HL-60 (cell line): ENCODE measurements around the gene MVB12A.

Experiments
- DNase-seq, 2 experiments: peaks; one replicate each; pipeline ENCODE4 v3.0.0-alpha.2; 2010 to 2020; ENCODE audit warnings: low read depth in 1 of 2, low spot score in 1 of 2
- H3K27ac ChIP-seq: fragments of 250-450 bp; sonication (Bioruptor Pico); replicated peaks from 2 replicates; pipeline ENCODE4 v1.5.1; 2020; ENCODE audit warnings: mild to moderate bottlenecking, moderate library complexity
- H3K27me3 ChIP-seq: fragments of 250-450 bp; sonication (Bioruptor Pico); 2 replicates; pipeline ENCODE4 v1.5.1; 2021; ENCODE audit warnings: mild to moderate bottlenecking, moderate library complexity; ENCODE audit not compliant: insufficient read depth, poor library complexity, severe bottlenecking
- H3K4me3 ChIP-seq: replicated peaks from 2 replicates; pipeline ENCODE4 v1.5.1; 2011; ENCODE audit warnings: mild to moderate bottlenecking, control low read depth, low read length; ENCODE audit not compliant: insufficient read depth
- CTCF ChIP-seq: IDR thresholded peaks from one replicate; pipeline ENCODE4 v1.5.1; 2011; ENCODE audit warnings: low read length, control low read depth, inconsistent platforms; ENCODE audit not compliant: insufficient read depth
- GABPA ChIP-seq: IDR thresholded peaks from 2 replicates; pipeline ENCODE4 v1.6.1; 2012; ENCODE audit warnings: low read depth
- POLR2AphosphoS5 ChIP-seq: IDR thresholded peaks from 2 replicates; pipeline ENCODE4 v1.6.1; 2012; ENCODE audit warnings: low read depth
- SPI1 ChIP-seq: IDR thresholded peaks from 2 replicates; pipeline ENCODE4 v1.6.1; 2012; ENCODE audit warnings: low read depth, mild to moderate bottlenecking, borderline replicate concordance
- TF ChIP-seq, protein P1 (sequence below): IDR thresholded peaks from 2 replicates; pipeline ENCODE4 v1.6.1; 2012; ENCODE audit warnings: low read depth; ENCODE audit not compliant: insufficient replicate concordance

MVB12A gene

DNA sequence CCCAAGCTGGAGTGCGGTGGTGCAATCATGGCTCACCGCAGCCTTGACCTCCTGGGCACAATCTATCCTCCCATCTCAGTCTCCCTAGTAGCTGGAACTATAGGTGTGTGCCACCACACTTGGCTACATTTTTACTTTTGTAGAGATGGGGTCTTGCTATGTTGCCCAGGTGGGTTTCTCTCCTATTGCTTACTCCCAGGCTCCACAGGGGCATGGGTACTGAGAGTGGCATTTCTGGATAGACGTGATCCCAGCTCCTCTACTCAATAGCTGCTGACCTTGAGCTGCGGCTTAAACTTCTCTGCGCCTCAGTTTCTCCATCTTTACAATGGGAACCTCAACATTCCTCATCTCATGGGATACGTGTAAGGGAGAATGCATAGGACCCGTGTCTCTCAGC, 11.6 kb downstream of the MVB12A start:
- DNase-seq, result no peak
- TF ChIP-seq, protein P1, sequence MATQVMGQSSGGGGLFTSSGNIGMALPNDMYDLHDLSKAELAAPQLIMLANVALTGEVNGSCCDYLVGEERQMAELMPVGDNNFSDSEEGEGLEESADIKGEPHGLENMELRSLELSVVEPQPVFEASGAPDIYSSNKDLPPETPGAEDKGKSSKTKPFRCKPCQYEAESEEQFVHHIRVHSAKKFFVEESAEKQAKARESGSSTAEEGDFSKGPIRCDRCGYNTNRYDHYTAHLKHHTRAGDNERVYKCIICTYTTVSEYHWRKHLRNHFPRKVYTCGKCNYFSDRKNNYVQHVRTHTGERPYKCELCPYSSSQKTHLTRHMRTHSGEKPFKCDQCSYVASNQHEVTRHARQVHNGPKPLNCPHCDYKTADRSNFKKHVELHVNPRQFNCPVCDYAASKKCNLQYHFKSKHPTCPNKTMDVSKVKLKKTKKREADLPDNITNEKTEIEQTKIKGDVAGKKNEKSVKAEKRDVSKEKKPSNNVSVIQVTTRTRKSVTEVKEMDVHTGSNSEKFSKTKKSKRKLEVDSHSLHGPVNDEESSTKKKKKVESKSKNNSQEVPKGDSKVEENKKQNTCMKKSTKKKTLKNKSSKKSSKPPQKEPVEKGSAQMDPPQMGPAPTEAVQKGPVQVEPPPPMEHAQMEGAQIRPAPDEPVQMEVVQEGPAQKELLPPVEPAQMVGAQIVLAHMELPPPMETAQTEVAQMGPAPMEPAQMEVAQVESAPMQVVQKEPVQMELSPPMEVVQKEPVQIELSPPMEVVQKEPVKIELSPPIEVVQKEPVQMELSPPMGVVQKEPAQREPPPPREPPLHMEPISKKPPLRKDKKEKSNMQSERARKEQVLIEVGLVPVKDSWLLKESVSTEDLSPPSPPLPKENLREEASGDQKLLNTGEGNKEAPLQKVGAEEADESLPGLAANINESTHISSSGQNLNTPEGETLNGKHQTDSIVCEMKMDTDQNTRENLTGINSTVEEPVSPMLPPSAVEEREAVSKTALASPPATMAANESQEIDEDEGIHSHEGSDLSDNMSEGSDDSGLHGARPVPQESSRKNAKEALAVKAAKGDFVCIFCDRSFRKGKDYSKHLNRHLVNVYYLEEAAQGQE, result no peak
- TF ChIP-seq POLR2AphosphoS5 (no peak), CTCF (no peak), SPI1 (no peak), GABPA (no peak)
- Histone ChIP-seq H3K27me3 (no peaks in the 10 kb centered on the region), H3K27ac (no peak overlapping the region), H3K4me3 (no peak overlapping the region)

DNA sequence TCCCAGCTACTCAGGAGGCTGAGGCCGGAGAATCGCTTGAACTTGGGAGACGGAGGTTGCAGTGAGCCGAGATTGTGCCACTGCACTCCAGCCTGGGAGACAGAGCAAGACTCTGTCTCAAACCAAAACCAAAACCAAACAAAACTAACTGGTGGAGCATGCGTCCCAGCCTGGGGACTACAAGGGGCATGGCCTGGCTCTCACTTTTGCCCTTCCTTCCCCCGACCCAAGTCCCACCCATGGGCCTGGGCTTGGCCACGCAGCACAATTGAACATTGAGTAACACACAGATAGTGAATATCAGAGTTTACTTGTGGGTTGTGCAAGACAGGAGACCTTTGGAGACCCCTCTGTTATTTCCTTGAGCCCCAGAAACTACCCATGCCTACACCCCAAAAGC, 15.4 kb downstream of the MVB12A start:
- no peak for DNase-seq
- no peak overlapping the region for H3K4me3 ChIP-seq
- TF ChIP-seq GABPA, result no peak
- no peak for TF ChIP-seq SPI1
- TF ChIP-seq CTCF, result no peak
- TF ChIP-seq, protein P1, result no peak
- no peak for TF ChIP-seq POLR2AphosphoS5
- no peak overlapping the region for H3K27ac ChIP-seq
- H3K27me3 ChIP-seq, result no peaks in the 10 kb centered on the region

DNA sequence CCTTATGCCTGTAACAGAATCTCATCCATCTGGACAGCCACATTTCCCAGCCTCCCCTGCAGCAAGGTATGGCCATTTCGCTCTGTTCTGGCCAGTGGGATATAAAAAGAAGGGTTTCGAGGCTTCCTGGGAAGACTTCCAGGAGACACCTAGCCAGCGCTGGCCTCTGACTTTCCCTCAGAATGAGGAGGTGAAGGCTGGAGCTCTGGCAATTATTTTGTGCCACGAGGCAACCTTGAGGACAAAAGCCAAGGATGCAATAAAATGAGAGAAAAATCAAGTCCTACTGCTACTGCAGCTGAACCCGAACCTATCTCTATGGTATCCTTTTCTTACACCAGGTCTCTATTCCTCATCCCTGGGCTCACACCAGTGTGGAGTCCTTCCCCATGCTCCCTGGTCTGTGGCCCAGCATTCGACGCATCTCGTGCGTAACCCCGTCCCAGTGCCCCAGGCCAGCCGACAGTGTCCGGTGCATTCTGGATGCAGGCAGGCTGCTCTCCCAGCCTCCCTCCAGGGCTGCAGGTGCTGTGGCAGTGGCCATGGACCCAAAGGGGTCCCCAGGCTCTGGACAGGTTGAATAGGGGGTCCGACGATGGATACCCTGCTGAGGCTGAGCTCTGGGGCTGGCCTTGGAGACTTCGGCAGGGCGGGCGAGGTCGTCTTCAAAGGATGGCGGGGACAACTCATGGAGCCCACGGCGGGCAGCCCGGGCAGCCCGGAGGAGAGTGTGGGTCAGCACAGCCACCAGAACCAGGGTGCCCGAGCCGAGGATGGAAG, 16.4 kb downstream of the MVB12A start:
- Histone ChIP-seq H3K4me3 (no peak overlapping the region), H3K27ac (no peak overlapping the region), H3K27me3 (no peaks in the 10 kb centered on the region)
- DNase-seq, result no peak
- TF ChIP-seq SPI1 (no peak), CTCF (no peak), GABPA (no peak), POLR2AphosphoS5 (no peak)
- TF ChIP-seq, protein P1, result no peak
